ACHN (cell line): ENCODE results near the gene NR5A2.
A peak's percentile ranks its signal among the peaks of the same experiment; 100 is the strongest.

Experiments used
- DNase-seq: peaks from one replicate; pipeline ENCODE4 v3.0.0-alpha.2; 2015
- in situ Hi-C: cut with HindIII; loops from 2 replicates; pipeline ENCODE4 v1.10.0; 2017; ENCODE audit warnings: low sequenced_read_pairs, low pct_ligation_motif_present, low pct_unique_long_range_greater_than_20kb

NR5A2 gene

DNA sequence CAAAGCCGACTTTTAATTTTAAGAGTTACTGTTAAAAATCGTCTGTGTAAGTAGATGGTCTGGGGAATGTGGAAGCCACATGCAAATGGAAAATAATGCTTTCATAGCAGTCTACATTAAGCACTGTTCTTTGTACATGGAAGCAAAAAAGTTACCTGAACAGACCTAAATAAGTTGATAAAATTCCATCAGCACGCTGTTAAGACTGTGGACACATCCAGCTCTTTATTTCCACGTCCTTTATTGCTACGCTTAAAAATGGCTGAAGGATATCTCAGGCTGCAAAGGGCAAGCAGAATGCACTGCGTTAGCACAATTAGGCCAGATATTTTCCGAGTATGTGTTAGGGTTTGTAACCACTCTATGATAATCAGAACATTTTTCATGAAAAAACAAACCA, 22.3 kb downstream of the NR5A2 start:
- in situ Hi-C loops, result no loop called here
- DNase-seq, result no peak

DNA sequence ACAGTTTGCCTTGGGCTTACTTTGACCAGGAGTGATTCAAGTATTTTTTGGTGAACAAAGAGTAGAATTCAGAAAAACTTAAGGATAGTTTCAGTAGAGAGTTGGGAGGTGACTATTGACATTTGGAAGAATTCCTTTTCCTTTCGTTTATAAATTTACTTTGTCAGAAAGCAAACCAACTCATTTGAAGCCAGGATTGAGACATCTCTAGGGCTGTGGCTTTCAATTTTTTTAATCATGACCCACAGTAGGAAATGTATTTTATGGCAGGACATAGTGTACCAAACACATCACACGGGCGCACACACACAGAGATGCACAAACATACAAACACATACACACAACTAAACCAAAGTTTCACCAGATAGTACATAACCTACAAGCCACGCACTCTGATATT, 24.1 kb downstream of the NR5A2 start:
- no peak for DNase-seq
- in situ Hi-C loops, result no loop called here

DNA sequence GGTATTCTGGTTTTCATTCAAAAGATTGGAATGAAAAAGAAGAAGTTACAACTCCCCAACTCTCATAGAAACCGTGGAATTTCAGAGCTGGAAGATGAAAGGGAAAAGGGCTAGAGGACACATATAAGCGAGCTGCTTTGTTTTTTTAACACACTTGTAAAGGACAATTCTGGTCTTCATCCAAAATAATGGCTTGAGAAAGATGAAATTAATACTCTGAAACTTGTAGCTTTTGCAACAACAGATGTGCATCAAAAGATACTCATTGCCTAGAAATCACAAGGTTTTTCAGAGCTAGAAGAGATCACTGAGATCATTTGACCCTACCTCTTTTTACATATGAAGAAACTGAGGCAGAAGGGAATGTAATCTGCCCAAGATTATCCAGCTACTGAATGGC, 25.6 kb downstream of the NR5A2 start:
- in situ Hi-C loops, result no loop called here
- no peak for DNase-seq

DNA sequence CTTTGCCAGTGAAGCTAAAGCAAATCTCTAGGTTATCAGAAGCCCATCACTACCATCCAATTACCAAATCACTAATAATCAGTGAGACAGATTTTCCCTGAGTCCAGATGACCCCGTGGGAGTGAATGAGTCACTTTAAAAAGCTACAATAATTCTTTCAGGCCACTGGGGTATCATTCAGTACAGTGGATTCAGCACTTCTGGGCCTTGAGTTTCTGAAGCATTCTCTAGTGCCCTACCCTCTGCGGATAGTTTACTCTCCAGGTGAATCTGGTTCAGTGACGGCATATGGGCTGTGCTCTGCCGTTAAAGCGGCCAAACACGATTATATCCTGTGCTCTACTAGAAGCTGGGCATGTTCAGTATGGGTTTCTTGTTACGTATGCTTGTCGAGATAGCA, 26.1 kb downstream of the NR5A2 start:
- in situ Hi-C loops, result no loop called here
- DNase-seq, result no peak

DNA sequence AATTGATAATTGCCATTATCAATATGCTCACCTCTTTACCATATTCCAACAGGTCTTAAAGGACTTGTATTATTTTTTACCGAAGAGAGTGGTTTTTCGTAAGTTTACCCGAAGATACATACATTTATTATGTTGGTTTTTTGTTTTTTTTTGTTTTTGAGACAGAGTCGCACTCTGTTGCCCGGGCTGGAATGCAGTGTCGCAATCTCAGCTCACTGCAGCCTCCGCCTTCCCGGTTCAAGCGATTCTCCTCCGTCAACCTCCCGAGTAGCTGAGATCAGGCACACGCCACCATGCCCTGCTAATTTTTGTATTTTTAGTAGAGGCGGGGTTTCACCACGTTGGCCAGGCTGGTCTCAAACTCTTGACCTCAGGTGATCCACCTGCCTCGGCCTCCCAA, 30.8 kb downstream of the NR5A2 start:
- no peak for DNase-seq
- in situ Hi-C loops, result no loop called here

DNA sequence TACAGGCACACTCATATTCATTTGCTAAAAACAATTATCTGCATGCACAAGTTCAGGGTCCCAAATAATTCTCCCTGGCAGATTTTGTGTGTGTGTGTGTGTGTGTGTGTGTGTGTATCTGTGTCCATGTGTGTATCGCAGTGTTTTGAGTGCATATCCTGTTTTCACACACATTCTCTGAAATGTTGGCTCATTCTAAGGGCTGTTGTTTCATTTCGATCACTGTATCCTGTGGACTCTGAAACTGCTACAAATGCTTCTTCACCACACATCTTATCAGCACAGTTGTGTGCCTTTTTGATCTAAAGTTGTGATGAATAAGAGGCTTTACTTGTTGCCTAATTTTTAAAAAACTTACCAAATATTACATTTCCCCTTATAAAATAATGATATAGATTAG, 34.6 kb downstream of the NR5A2 start:
- in situ Hi-C loops, result no loop called here
- no peak for DNase-seq

DNA sequence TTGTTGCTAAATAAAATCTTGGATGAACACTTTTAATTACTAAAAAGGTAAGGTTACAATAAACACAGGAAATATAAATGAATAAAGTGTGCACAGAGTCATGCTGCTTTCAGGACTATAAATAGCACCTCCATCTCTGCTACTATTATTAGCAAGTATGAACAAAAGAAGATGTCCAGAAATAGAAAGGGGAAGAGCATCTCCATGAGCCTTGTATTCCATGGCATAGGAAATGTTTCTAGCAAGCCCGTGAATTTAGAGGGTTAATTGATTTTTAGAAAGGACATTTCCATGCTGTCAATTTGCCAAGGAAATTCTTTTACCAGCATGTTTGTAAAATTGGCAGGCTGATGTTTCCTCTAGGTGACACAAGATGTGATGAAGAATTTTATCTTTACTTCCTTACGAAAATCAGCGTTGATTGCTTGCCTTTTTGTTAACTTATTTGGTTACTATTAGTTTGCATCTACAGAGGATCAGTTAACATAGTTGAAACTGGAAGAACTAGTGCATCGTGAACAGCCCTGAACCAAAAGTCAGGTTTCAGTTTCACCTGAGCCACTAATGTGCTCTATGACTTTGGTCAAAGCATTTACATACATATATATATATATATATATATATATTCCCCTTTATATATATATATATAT, 45.3 kb downstream of the NR5A2 start:
- in situ Hi-C loops, result no loop called here
- no peak for DNase-seq

DNA sequence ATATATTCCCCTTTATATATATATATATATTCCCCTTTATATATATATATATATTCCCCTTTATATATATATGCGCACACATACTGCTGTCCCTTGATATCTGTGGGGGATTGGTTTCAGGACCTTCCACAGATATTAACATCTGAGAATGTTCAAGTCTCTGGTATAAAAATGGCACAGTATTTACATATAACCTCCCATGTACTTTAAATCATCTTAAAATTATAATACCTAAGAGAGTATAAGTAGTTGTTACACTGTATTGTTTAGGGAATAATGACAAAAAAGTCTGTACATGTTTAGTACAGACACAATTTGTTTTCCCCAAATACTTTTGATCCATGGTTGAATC, 45.8 kb downstream of the NR5A2 start:
- DNase-seq, result no peak
- in situ Hi-C loops, result no loop called here

DNA sequence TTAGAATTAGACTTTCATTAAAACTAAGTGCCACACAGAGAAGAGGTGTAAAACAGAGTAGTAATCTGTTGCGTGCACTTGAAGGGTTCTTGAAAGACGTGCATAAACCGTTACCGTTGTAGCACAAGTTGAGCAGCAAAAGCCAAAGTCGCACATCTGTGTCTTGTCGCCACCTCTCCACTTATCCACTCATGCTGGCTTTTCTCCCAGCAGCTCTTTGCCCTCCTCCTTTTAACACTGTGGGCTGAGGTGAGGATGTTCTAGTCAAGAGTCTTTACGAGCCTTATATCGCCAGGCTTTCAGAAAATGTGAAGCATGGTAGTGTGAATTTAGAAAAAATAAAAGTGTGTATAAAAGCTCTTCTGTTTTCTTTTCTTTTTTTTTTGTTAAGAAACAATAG, 48.0 kb downstream of the NR5A2 start:
- no peak for DNase-seq
- in situ Hi-C loops, result no loop called here

DNA sequence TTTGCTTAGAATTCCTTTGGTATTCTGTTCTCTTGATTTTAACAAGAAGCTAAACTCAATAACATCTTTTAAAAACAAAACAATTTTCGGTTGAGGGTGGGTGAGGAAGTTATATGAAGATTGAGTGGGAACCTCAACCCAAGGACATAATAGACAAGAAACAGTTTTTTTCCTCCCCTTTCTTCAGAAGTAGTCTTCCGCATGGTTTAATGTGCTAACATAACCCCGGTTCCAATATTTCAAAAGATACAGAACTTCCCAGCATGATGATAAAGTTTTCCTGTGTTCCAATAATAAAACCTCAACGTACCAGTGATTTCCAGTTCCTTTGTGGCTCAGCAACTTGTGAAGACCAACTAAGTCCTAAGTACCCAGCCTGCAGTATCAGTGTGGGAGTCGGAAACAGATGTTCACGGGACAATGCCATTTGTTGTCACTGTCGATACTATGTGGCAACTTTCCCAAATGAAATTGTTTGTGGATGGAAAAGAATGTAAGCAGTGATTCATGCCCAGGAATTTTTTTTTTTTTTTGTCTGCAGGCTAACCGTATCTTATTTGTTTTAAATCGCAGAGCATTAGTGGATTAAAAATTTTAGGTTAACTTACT, 48.5 kb downstream of the NR5A2 start:
- DNase-seq, result peak; percentile 24
- in situ Hi-C loops, result no loop called here

DNA sequence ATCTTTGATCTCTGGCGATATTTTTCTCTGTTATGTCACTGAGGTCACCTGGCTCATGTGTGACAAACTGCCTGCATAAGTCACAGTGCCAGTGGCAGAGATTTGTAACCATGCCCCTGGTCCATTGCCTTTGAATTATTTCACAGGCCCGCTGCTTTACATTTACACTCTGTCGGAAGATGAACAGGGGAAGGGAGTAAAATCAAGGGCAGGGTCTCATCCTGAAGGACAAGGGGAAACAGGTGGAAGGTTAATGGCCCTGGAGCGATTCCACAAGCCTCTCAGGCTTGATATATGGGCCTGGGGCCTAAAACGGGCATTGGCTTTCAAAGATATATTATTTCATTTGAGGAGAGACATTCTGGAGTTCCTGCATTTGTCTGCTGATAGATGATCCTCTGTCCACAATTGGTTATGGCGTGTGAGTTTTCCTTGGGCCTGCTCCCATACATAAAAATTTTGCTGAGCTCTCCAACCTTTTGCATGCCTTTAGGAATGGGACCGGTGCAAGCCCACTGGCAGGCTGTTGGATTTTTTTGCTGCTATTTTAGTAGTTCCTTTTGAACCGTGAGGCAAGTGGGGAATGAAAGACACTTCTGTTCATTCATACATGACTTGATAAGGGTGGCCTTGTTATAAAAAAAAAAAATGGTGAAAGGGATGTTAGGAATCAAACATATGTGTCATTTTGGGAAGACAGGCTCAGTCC, 51.9 kb downstream of the NR5A2 start:
- in situ Hi-C loops, result no loop called here

DNA sequence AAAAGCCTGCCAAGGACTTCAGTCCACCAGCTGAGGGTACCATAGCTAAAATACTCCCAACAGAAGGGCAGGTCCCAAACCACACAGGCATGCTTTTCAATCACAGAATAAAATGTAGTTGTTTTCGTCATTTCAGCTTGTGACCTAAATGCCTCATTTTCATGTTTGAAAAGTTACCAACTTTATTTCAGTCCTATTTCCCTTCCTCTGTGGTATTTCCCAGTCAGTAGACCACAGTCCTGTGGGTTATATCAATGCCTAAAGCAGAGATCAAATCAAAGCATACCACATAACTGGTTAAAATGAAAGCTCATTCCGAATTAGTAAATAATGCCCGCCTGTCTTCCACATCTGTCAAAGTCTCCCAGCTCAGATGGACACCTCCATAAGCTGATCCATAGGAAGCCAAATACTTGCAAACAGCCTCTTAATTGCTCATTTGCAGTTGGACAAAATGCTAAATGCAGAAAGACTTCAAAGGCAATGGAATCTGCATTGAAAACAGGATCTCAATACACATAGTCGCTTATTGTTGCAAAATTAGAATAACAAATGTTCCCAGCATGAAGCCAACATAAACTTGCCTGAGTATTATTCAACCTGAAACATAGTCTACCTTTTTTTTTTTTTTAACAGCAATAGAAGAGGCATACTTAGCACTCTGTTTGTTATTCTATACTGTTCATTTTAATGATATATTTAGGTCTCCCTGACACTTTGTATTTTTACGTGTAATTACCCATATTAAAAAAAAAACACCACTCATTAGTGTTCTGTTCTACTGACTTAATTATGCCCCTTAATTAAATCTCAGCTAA, 53.9 kb downstream of the NR5A2 start:
- DNase-seq, result no peak
- in situ Hi-C loops, result no loop called here

More for the DNA sequence above, 51.9 kb downstream of the NR5A2 start:
- no peak for DNase-seq

DNA sequence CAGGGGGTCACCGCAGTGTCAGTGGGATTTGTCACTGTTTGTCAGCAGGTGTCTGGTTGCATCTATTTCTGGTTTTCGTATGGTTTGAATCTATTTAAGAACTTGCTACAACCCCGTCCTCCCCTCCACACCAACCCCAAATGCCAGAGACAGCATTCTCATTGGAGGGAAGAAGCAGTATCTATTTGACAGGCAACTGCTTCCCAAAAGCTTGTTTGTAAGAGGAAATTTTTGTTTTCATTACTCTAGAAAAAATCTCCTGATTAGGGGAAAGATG, 54.4 kb downstream of the NR5A2 start:
- in situ Hi-C loops, result no loop called here

DNA sequence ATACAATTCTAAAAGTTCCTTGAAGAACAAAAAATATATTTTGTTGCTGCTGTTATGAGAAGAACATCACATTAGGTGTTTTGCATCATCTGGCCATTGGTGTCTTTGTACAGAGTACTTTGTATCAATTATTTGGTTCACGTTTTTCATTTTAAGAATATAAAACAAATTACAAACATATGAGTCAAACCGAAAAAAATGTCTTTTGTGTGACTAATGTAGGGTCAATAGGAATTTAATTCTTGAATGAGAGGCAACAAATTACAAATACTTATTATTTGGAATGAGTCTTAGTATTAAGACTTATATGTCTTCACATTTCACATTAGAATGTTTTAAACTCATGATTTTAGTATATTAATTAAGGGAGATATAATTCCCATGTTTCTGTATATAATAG, 54.8 kb downstream of the NR5A2 start:
- DNase-seq, result no peak

More for the DNA sequence above, 54.4 kb downstream of the NR5A2 start:
- no peak for DNase-seq

DNA sequence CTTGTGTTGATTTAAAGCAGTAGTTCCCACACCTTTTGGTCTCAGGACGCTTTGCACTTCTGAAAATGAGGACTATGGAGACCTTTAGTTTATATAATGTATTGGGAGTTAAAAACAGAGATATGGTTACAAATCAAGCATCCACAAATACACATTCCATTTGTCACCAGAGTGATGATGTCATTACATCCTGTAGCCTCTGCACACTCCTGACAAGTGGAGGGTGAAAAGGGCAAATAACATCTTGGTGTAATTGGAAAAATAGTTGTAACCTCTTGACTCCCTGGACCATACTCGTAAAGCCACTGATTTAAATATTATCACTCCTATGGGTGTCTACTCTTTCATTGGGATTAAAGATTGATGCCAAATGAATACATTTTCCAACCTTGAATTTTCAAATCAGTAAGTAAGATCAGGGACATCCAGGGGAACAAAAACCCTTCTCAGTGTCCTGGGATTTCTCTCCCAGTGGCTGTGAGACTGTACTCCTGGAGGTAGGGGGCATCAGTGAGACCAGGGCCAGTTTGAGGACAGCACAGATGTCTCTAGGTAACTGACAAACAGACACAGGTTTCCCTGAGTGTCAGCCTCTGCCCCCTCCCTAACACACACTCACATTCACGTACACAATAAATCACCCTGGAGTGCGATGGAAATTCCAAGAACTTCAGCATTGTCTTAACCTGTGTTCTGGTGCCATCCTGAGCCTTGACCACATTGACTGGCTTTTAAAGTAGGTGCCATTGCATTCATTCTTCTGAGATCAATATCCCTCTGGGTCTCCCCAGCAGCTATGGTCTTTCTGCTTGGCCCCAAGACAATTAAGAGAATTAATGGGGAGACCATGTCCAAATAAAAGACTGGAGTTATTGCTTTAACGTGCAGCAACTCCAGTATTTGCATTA, 63.0 kb downstream of the NR5A2 start:
- in situ Hi-C loops, result no loop called here
- peak; percentile 16 for DNase-seq

More for the DNA sequence above, 54.8 kb downstream of the NR5A2 start:
- in situ Hi-C loops, result no loop called here

DNA sequence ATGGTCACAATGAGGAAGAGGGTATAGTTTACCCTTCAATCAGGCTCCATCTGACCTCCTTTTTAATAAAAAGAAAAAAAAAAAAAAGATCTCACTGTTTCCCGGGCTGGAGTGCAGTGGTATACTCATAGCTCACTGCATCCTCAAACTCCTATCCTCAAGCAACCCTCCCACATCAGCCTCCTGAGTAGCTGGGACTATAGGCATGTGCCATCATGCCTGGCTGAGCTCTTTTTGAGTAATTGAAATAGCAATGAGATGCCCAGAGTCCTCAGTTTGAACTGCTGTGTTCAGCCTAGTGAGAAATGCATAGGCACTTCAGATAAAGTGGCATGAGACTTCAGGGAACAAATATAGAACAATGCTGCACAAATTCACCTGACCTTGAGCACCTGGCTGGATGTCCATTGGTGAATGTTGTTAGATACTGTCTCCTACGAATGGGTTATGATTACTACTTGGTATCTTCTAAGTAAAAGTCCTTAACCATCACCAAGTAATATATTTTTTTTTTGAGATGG, 67.6 kb downstream of the NR5A2 start:
- DNase-seq, result no peak
- in situ Hi-C loops, result no loop called here

DNA sequence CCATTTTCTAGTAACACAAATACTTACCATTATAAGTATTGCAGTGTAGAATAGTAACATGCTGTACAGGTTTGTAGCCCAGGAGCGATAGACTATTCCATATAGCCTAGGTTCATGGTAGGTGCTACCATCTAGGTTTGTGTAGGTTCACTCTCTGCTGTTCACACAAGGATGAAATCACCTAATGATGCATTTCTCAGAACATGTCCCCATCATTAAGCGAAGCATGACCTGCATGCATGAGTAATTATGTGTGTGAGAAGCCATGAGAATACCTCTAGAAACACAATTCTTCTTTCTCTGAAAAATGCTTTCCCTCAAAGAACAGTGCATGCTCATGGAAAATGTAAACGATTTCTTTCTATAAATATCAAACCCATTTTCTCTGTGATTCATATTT, 69.3 kb downstream of the NR5A2 start:
- no peak for DNase-seq
- in situ Hi-C loops, result no loop called here

DNA sequence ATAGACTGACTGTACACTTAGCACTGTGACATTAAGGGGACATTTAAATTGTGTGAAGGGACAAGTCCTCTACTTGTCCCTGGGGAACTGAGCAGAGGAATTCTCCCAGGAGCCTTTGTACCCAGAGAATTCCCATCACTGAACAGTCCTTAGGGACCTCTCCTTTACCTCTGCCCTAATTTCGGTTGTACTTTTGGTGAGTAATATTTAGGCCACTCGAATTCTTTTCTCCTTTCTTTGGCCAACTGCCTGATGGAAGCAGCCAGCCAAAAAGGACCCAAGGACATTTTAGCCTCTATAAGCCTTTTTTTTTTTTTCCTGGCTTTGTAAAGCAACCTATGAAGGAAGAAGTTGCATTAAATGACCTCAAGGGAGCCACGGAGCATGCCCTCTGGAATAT, 71.5 kb downstream of the NR5A2 start:
- DNase-seq, result no peak
- in situ Hi-C loops, result no loop called here
